SKM-1 treated with dmso at 0.1 percent for 144 hours (cell line): ENCODE measurements around the gene PCBP4.
"Not testable (repeated sequence)": the region's sequence is repeated elsewhere in the genome, so short reads cannot be mapped to it uniquely, and the experiment has no call there.

ENCODE experiments used
- DNase-seq: peaks from one replicate; lab custom pipeline; 2025; ENCODE audit not compliant: unreplicated experiment; lab: John Stamatoyannopoulos, UW

PCBP4 gene

DNA sequence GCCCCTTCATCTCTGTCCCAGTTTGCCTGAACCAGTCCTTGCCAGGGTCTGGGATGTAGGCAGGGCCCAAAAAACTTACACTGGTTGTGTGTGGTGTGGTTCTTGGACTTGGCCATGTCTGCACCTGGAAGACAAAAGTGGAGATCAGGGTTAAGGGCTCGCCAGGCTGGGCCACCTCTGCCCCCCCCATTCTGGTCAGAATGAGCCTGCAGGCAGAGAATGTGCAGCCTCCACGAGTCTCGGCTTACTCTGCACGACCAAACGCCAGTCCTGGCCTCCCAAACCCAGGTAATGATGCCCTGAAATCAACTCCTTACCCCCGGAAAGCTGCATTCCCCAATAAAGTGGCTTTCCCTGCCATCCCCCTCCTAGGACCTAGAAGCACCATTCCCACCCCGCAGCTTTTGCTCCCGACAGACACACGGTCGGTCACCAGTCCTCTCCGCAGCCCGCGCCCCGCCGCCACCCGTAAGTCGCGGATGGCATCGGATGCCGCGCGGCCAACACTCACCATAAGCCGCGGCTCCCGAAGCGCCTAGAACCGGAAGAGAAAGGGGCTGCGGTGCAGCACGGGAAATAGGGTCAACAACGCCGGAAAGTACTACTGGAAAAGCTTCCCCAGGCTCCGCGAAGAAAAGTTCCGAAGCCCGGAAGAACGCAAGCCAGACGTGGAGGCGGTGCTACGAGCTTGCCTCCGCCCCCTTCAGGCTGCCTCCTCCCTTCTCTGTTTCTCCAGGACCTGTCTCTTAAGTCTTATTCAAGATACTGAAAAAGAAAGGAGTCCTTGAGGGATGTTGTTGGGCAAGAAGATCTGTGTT lies 28.3 kb upstream of the PCBP4 start, which contains the start of gene RPL29:
RPL29 (minus strand) TSS at position 550 of the 818 bp plus-strand sequence; CDS start at position 116, 434 bp downstream.
- peak; percentile 94 for DNase-seq

DNA sequence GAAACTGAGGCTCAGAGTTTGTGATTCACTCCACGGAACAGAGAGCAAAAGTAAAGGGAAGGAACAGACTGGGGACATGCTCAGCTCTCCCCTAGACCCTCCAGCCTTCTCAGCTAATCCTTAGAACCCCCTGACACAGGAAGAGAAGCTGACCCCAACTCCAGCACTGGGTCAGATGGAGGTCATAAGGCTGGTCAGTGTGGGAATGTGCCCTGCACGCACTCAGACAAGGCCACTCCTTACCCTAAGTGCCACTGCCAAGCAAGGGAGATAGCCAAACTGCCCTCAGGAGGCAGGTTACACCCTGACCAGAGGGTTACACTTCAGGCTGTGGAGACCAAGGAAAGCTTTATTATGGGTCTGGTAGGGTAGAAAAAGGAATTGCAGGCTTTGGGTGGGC lies 27.3 kb upstream of the PCBP4 start:
- no peak for DNase-seq

DNA sequence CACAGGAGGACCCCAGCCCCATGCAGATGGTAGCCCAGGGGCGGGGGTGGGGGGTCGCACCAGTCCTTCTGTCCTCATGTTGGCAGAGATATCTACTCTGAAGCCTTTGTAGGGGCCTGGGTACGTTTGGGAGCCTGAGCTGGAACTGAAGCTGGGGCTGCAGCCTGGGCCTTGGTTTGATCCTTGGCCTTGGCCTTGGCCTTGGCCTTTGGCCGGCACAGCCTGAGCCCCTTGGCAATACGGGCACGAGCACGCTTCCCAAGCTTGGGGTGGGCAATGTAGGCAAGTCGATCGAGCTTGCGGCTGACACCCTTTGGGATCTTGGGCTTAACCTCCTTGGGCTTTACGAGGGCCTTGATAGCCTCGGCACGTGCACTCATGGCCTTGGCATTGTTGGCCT lies 26.4 kb upstream of the PCBP4 start:
- DNase-seq, result not testable (repeated sequence)

DNA sequence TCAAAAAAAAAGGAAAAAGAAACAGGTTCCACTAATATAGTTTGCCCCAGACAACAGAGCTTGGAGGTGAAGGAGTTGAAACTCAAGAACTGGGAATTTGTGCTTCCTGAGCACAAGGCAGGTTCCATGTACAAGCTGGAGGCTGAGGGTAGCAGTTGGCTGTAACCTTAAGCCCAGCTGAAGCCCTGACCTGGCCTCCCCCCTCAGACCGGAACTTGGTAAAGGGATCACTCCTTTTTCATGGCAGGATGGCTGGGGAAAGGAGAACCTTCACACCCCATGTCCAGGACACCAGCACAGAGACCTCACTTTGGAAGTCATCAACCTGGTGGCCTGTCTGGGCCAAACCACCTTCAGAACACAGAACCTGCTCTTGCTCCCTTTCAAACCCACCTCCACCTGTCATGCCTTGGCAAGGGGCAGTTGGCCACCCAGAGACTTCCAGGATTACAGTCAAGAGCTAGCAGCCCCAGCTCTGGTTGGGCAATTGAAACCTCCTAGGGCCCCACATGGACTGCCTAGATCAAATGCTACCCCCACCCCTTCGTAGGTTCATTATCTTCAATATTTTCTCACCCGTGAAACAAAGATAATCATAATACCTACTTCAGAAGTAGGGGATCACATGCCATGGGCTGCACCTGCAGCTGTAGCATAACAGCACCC lies 24.9 kb upstream of the PCBP4 start:
- DNase-seq, result no peak

DNA sequence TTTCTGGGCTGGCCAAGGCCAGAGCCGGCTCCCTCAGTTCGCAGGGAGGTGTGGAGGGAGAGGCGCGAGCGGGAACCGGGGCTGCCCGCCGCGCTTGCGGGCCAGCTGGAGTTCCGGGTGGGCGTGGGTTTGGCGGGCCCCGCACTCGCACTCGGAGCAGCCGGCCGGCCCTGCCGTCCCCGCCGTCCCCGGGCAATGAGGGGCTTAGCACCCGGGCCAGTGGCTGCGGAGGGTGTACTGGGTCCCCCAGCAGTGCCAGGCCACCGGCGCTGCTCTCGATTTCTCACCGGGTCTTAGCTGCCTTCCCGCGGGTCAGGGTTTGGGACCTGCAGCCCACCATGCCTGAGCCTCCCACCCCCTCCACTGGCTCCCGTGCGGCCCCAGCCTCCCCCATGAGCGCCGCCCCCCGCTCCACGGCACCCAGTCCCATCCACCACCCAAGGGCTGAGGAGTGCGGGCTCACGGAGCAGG lies 23.3 kb upstream of the PCBP4 start:
- not testable (repeated sequence) for DNase-seq

DNA sequence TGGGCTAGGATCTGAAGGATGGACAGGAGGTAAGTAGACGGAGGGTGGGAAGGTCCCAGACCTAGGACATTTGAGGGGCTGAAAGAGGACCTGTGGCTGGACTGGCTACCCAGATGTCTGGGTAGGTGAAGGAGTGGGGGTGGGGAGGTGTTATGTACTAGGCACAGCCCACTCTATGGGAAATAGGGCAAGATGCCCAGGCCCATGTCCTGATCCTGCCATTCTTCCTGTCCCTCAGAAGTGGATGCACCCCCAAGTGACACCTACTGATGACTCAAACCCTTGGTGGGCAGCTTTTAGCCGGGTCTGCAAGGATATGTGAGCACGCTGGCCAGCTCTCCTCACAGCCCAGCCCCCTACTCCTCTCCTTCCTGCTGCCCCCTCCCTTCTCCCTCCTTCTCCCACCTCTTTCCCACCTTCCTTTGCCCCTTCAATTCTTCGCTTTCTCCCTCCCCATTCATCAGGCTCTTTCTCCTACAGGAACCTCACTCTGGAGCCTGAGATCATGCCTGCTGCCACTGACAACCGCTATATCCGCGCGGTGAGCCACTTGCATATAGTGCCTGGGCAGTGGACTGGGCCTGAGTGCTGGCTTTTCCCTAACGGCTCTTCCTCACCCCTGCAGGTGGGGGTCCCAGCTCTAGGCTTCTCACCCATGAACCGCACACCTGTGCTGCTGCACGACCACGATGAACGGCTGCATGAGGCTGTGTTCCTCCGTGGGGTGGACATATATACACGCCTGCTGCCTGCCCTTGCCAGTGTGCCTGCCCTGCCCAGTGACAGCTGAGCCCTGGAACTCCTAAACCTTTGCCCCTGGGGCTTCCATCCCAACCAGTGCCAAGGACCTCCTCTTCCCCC lies 21.3 kb upstream of the PCBP4 start:
- no peak for DNase-seq

DNA sequence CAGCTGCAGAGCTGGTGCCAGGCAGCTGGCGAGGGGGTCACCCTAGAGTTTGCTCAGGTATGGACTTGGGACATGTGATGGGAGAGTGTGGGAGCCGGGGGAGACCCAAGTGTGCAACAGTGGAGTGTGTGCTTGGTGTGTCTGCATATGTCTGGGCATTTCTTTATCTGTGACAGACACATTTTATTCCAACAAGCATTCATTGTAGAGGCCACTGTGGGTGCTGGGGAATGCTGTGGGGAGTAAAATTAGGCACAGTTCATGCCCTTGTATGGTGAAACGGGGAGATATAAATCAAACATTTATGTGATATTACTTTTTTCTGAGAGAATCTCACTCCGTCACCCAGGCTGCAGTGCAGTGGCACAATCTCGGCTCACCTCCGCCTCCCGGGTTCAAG lies 20.3 kb upstream of the PCBP4 start:
- no peak for DNase-seq

DNA sequence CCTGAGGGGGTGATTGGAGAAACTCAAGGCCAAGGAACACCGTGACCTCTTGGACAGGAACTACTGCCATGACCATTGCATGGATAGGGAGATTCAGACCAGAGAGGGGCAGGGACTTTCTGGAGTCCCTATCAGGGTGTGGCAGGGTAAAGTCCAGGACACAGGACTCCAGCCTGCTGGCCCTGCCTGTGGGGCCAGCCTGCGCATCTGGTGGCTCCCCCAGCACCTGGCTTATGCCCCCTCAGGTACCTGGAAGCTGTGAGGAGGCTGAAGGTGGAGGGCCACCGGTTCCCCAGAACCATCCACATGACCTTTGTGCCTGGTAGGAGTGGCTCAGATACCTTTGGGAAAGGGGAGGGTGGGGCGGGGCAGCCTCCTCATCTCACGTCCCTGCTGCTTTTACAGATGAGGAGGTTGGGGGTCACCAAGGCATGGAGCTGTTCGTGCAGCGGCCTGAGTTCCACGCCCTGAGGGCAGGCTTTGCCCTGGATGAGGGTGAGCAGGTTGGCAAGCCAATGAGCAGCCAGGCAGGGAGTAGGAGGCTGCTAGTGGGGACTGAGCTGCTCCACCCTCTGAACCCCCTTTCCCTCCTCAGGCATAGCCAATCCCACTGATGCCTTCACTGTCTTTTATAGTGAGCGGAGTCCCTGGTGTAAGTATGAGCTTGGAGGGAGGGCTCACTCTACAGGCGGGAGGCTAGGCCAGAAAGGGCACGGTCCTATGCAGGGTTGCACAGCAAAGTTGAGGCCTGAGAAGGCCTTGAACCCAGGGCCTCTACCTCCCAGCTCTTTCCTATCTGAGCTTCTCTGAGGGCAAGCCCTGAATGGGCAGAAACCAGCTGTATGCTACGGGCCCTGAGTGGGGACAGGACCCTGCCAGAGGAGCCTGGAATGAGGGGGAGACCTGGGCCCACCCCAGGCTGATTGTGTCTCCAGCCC lies 19.0 kb upstream of the PCBP4 start:
- DNase-seq, result no peak

DNA sequence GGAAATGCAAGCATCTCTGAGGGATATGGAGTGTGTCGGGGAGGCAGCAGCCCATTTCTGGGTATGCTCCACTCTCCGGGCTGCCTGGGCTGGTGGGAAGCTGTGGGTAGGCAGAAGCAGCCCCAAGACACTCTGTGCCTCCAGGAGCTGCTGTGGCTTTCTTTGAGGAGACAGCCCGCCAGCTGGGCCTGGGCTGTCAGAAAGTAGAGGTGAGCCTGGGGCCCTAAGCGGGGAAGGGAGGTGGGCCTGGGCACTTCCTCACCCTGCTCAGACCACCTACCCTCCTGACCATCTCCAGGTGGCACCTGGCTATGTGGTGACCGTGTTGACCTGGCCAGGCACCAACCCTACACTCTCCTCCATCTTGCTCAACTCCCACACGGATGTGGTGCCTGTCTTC lies 17.8 kb upstream of the PCBP4 start:
- DNase-seq, result no peak

DNA sequence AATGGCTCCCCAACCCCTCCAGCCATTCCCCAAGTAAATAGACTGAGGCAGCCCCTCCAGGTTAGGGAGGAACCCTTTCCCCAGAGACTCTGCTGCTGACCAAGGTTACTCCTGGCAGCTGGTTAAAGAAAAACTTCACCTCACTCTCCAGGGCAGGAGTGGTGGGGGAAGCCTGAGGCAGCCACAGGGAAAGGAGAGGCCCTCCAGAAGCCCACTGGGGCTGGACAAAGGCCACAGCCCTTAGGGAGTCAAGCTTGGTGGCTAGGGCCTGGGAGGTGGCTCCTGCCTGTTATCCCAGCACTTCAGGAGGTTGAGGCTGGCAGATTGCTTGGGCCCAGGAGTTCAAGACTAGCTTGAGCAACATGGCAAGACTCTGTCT lies 17.0 kb upstream of the PCBP4 start:
- DNase-seq, result no peak

DNA sequence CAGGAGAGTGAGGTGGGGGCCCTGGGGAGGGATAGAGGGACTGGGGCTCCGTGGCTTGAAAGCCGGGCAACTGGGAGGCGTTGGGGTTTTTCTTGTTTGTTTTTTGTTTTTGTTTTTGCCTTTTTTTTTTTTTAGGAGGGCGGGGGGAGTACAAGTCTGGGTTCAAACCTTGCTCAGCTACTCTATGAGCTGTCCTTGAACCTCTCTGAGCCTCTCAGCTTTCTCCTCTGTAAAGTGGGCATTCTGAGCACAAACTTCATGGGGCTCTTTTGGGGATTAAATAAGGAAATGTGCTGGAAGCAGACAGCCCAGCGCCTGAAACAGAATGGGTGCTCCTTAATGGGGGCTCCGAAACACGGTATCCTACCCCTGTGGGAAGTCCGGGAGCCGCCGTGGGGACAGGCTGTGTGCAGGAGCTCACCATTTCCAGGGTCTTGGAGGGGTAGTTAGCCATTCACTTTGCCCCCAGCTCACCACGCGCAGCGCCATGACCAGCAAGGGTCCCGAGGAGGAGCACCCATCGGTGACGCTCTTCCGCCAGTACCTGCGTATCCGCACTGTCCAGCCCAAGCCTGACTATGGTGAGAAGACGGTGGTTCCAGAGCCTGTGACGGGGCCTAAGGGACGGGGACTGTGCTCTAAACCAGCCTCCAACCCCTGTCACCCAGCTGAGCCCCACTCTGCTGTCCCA lies 16.5 kb upstream of the PCBP4 start:
- DNase-seq, result no peak

DNA sequence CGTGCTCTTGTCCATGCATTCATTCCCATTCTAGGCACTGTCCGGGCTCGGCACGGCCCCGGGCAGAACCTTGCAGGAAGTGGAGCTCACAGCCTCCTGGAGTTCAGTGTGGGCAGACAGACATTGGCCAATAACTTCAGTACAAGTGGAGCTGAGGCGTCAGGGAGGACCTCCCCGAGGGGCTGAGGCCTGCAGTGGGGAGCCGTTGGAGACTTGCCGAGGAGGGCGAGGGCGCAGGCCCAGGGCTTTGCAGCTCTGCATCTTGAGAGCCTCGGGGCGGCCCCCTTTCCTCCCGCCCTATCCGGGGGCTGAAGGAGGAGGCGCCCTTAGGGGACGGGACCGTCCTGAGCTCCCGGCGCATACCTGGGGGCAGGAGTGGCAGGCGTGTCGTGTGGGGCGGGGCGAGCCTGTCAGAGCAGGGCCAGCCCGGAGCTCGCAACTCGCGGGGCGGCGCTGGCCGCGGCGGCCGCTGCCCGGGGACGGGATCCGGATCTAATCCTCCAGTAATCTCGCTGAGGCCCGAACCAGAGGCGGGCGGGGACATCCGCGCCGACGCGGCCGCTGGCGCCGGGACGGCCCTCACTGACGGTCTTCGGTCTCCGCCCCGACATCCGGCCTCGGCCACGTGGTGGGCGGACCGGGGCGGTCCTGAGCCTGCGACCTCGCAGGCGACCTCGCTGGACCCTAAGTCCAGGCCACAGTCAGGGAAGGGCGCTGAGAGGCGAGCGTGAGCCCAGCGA lies 15.8 kb upstream of the PCBP4 start, which contains the start of gene ACY1:
ACY1 (plus strand) TSS at position 698 of the 740 bp plus-strand sequence. CDS start 530 bp downstream, outside the sequence.
- DNase-seq, result peak; percentile 70

DNA sequence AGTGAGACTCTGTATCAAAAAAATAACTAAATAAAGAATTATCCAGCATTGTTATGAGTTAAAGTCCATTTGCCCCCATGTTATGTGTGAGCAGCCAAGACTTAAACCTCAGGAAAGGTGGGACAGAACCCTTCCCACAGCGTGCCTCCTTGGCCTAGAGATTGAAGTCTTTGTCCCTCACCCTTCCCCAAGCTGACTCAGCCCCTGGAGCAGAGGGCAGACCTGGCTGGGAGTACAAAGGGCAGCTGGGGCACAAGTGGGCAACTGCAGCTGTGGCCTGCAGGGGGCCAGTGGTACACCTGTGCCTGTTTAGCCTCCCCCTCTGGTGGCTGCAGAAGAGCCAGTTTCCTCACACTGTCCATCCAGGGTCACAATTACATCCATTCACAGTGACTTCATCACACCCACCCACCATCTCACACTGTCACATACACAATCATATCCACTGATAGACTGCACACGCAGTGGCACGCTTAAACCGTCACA lies 15.1 kb upstream of the PCBP4 start:
- DNase-seq, result no peak

DNA sequence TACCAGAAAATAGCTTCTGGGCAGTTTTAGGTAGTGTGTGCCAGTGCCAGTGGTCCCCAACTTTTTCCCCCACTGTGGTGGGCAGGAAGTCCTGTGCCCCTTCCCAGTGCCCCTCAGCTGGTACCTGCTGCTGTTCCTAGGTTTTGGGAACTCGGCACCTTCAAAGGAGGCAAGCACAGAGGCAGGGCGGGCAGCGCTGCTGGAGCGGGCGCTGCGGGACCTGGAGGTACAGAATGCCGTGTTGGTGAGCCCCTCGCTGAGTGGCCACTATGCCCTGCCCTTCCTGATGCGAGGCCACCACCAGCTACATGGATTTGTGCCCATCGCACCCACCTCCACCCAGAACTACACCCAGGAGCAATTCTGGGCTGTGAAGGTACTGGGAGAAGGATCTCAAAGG lies 13.0 kb upstream of the PCBP4 start:
- no peak for DNase-seq

DNA sequence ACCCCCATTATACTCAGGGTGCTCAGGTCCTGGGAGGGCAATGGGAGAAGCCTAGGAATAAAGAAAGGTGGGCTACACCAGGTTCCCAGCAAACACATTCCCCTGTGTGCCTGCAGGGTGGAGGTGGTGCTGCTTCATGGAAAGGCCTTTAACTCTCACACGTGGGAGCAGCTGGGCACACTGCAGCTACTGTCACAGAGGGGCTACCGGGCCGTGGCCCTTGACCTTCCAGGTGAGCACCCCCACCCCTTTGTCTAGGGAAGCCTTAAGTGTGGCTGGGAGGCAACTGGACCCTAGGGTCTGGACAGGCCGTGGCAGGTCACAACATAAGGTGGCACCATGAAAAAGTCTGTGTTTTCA lies 10.9 kb upstream of the PCBP4 start:
- no peak for DNase-seq

DNA sequence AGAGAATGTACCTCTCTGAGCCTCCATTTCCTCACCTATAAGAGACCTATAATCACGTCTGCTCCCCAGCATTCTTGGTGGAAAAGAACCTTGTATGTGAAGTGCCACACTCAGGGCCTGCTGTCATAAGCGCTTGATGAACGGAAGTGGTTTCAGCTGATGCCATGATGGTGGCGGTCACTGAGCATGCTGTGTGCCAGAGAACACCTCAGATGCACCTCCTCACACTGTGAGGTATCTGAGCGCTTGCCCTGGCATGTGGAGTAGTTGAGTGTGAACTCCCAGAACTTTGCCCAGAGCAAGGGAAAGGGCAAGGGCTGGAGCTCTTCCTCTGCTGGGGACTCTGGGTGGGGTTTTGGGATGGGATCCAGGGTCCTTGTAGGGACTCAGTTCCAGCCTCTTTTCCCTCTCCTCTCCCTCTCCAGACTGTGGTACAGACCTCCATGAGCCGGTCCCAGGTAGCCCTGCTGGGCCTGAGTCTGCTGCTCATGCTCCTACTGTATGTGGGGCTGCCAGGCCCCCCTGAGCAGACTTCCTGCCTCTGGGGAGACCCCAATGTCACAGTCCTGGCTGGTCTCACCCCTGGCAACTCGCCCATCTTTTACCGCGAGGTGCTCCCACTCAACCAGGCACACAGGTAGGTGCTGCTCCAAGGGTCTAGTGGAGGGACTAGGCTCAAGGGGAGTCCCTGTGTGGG lies 10.3 kb upstream of the PCBP4 start:
- no peak for DNase-seq

DNA sequence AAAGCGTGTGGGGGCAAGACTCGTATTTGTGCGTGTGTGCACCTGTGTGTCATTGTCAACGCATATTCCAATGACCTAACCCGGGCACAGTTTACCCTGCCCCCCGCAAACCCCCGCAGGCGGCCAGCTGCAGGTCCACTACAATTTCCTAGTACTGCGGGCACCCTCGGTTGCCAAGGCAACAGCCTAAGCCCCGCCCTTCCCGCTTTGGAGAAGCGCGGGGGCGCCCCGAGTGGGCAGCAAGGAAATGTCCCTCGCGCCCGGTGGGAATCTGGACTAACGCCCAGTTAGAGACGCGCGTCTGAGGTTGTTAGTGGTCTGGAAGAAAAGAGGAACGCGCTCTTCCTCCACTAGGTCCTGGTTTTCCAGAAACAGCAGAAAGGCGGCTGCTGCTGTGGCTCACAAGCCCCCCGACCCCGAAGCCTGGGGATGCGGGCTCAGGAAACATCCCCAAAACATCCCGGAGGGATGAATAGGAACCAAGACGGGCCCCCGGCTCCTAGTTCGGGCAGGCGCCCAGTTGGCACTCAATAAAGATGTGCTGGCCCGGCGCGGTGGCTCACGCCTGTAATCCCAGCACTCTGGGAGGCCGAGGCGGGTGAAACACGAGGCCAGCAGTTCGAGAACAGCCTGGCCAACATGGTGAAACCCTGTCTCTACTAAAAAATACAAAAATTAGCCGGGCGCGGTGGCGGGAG lies 8.7 kb upstream of the PCBP4 start:
- no peak for DNase-seq
